GM12865 (cell line): ENCODE results near the gene FOXP2.

Experiments used
- DNase-seq: peaks from one replicate; pipeline ENCODE4 v3.0.0; 2010; ENCODE audit warnings: low read depth
- H3K4me3 ChIP-seq: 2 replicates; pipeline ENCODE4 v1.5.1; 2011; ENCODE audit warnings: mild to moderate bottlenecking, low read depth, low read length, control low read depth
- TF ChIP-seq, protein P1 (sequence below): IDR thresholded peaks from 2 replicates; pipeline ENCODE4 v1.5.1; 2011; ENCODE audit warnings: low read length, control low read depth, low read depth, inconsistent platforms; ENCODE audit not compliant: insufficient read depth; ENCODE audit errors: missing control alignments

The FOXP2 gene

DNA sequence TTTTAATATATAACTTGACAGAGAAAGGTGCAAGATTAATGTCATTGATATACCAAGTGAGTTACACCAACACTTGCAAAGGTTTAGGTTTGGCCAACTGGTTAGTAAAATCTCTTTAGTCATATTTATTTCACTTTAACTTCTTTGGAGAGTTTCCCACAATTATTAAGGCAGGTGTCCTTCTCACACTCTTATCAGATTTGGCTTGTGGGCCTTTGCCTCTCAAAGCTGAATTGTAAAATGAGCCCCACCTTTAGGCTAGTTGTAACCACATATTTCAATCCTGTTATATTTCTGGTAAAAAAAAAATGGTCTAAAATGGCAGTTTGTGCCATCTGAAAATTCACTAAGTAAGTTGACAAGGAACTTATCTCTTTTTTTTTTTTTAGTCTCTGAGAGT is 26.6 kb upstream of the FOXP2 start:
- TF ChIP-seq, protein P1, sequence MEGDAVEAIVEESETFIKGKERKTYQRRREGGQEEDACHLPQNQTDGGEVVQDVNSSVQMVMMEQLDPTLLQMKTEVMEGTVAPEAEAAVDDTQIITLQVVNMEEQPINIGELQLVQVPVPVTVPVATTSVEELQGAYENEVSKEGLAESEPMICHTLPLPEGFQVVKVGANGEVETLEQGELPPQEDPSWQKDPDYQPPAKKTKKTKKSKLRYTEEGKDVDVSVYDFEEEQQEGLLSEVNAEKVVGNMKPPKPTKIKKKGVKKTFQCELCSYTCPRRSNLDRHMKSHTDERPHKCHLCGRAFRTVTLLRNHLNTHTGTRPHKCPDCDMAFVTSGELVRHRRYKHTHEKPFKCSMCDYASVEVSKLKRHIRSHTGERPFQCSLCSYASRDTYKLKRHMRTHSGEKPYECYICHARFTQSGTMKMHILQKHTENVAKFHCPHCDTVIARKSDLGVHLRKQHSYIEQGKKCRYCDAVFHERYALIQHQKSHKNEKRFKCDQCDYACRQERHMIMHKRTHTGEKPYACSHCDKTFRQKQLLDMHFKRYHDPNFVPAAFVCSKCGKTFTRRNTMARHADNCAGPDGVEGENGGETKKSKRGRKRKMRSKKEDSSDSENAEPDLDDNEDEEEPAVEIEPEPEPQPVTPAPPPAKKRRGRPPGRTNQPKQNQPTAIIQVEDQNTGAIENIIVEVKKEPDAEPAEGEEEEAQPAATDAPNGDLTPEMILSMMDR: no peak
- DNase-seq: no peak
- H3K4me3 ChIP-seq: no peak overlapping the region

DNA sequence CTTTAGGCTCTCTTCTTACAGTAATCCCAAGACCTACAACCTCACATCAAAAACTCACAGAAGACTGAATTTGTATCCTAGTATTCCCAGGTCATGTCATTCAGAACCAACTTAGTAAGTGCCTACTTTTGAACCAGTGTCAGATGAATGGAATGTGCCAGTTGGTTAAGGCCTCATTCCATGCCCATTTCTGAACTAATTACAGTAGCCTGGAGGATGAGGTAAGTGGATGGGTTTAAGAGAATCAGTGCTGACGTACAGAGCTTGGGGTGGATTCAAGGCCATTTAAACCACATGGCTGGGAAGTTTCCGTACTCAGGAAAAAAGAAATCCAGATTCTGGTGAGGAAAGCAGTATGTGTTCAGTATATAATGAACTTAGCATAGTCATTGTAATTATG is 21.9 kb upstream of the FOXP2 start:
- DNase-seq: no peak
- TF ChIP-seq, protein P1: no peak
- H3K4me3 ChIP-seq: no peak overlapping the region

DNA sequence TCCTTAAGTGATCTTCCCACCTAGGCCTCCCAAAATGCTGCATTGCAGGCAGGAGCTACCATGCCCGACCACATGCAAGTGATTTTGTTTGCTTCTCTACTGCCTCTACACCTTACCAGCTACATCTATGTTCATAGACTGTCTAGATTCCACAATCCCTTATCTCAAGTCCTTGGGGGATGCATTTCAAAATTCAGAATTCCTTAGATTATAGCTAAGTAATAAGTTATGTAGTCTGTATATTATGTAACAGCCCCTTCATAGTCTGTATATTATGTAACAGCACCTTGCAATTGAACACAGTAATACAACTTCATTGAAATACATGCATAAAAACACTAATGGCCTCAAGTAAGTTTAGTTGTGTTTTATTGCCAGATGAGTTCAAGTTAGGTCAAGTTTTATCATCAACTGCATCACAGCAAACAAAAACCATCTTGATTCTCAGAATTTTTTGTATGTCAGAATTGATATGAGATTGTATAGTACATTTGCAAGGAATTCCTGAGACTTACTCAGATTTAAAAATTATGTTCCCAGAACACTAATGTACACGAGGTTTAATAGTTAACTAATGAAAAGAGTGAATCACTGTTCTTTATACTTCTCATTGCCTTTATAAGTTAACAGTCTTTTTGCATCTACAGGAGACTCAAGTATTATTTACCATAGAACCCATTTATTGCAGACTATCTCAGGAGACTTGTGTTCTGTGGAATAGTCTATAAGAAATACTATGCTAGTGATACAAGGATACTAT is 11.6 kb upstream of the FOXP2 start:
- no peak overlapping the region for H3K4me3 ChIP-seq
- TF ChIP-seq, protein P1: no peak
- no peak for DNase-seq

DNA sequence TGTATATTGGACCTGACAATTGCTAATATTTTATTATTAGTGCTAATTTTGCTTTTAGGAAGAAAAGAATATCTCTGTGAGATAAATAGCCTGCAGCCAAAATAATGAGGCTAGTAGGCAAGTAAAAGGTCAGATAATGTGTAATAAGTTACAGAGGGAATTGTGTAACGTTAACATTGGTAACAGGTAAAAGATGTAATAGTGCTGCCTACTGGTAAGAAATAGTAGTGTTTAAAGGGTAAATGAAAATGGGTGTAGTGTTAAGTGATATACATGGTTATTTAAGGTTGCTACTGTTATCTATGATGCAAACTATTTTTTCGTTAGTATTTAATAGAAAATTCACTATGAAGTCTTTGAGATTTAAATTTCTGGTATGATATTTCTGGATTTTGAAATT is 9.2 kb upstream of the FOXP2 start:
- H3K4me3 ChIP-seq: no peak overlapping the region
- peak; percentile 21 for DNase-seq
- TF ChIP-seq, protein P1: peak; percentile 38

DNA sequence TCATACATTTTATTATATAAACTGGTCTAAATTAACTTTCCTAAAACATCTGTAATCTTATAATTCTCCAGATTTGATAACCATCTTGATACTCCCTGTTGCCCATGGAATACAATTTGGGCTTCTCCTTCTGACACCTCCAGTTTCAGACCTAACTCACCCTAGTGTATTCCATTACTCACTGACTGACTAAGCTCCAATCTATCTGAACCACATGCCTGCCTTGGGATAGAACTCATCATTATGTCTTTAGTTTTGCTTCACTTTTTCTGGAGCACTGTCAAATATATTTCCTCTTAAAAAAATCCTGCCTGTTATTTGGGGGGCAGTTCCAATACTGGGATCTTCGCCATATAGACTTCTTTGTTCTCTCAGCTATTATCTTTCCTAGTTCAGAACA is 4.9 kb upstream of the FOXP2 start:
- no peak overlapping the region for H3K4me3 ChIP-seq
- DNase-seq: no peak
- TF ChIP-seq, protein P1: no peak

DNA sequence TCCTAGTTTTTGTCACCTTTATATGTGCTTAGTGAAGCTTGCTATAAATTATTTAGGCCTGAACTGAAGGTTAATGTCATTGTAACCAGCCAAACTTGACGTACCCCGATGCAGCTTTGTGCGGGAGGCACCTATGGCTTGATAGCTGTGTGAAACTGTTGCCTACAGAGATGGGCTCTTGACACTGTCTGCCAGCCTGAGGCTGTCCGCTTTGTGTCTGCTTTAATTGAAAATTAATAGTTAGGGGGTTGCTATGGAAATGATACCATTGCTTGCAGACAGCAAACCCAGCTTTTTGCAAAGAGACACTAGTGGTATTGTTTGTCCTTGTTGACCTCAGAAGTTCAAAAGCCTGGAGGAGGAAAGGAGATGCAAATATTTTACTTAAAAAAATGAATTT is 2.1 kb upstream of the FOXP2 start:
- no peak for DNase-seq
- H3K4me3 ChIP-seq: no peak overlapping the region
- TF ChIP-seq, protein P1: no peak

DNA sequence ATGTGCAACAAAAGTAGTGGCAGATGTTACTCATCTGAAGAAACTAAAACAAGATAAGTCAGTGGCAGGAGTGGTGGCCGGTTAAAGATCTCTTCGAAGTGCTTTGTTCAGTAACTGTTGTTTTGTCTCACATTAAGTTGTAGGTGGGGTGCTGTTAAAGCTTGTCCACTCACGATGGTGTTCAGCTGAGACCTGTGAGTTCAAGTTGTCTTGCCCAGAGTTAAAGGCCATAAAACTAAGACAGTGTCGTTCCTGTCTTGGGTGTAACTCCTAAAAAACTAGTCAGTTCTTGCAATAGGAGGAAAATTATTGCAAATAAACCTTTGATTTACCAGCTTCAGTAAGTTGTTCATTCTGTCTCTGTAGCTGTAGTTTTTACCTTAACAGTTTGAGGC is 857 bp upstream of the FOXP2 start:
- TF ChIP-seq, protein P1: no peak
- no peak overlapping the region for H3K4me3 ChIP-seq
- DNase-seq: no peak
